Thyroid gland (tissue), 4 donors: ENCODE results near the gene AGAP9. TPM values are rescaled to one million over a fixed set of nuclear protein-coding genes. Genes with fewer than 3 reads are reported as not detected.
"Not testable (repeated sequence)": the region's sequence is repeated elsewhere in the genome, so short reads cannot be mapped to it uniquely, and the experiment has no call there.

Source experiments
- DNase-seq, 2 donors: peaks; one replicate each; pipeline ENCODE4 v3.0.0-alpha.2; 2019
- H3K27ac ChIP-seq, 3 donors: fragments of 200-600 bp; sonication (generic); 1 replicate in 2 of 3; 2 replicates in 1 of 3; pipeline ENCODE4 v1.5.1; 2016 to 2019; ENCODE audit warnings: mild to moderate bottlenecking in 1 of 3, moderate library complexity in 1 of 3
- H3K27me3 ChIP-seq: fragments of 200-600 bp; sonication (generic); one replicate; pipeline ENCODE4 v1.5.1; 2019
- H3K36me3 ChIP-seq, 2 donors: fragments of 200-600 bp; sonication (generic); one replicate each; pipeline ENCODE4 v1.5.1; 2016 to 2019
- H3K4me1 ChIP-seq, 2 donors: fragments of 200-600 bp; sonication (generic); one replicate each; pipeline ENCODE4 v1.5.1; 2017 to 2019
- H3K4me3 ChIP-seq, 3 donors: fragments of 200-600 bp; sonication (generic); replicated peaks in 1 of 3; 1 replicate in 2 of 3; 2 replicates in 1 of 3; pipeline ENCODE4 v1.5.1; 2016; ENCODE audit warnings: mild to moderate bottlenecking in 1 of 3
- H3K9me3 ChIP-seq: fragments of 200-600 bp; sonication (generic); one replicate; pipeline ENCODE4 v1.5.1; 2017
- CTCF ChIP-seq, 6 experiments: fragments of 200-600 bp in 3 of 6; fragments of 450-650 bp in 3 of 6; sonication (generic) in 3 of 6; IDR thresholded peaks; one replicate each; pipeline ENCODE4 v1.5.1; 2016 to 2019; ENCODE audit warnings: antibody characterized with exemption in 6 of 6, mild to moderate bottlenecking in 2 of 6, inconsistent platforms in 1 of 6, moderate library complexity in 1 of 6
- POLR2A ChIP-seq, 2 donors: fragments of 450-650 bp; IDR thresholded peaks; one replicate each; pipeline ENCODE4 v1.6.1; 2017; ENCODE audit warnings: antibody characterized with exemption in 2 of 2, mild to moderate bottlenecking in 2 of 2, moderate library complexity in 1 of 2
- WGBS, 2 donors: methylation state at CpG; one replicate each; pipeline ENCODE4 v1.1.5; 2017; 5-methylcytosine and 5-hydroxymethylcytosine counted together
- intact Hi-C: fragments of 100-400 bp; cut with DNase I; formaldehyde crosslinking; loops from one replicate; pipeline ENCODE4 v1.15.1; 2023
- total RNA-seq, 4 donors: library from RNA; depleted of rRNA; stranded (reverse); fragments of >200 nt; gene quantifications; one replicate each; pipeline ENCODE4 v1.2.3, GENCODE V29; 2016

The AGAP9 gene
- total RNA-seq, 4 donors from 2014 or later = 2.8 to 17.6 (median 11.9) TPM

DNA sequence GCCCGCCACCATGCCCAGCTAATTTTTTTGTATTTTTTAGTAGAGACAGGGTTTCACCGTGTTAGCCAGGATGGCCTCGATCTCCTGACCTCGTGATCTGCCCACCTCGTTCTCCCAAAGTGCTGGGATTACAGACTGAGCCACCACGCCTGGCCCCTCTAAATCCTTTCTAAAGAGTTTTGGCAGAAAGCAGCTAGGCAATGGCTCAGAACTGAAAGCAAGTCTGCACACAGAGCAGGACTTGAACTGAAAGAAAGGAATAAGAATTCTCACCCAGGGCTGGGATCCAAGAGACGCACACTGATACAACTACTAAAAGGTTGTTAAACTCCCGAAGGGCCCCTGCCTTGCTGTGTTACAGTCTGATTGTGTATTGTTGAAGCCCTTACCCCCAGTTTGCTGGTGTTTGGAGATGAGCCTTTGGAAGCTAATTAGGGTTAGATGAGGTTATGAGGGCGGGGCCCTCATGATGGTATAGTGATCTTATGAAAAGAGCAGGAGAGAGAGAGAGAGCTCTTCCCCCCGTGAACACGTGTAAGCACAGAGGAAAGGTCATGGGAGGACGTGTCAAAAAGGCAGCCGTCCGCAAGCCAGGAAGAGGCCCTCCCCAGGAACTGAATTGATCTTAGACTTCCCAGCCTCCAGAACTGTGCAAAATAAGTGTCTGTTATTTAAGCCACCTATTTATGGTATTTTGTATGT lies 58.1 kb downstream of the AGAP9 start:
- H3K9me3 ChIP-seq, H3K36me3 ChIP-seq, H3K4me3 ChIP-seq, intact Hi-C loops, DNase-seq, H3K4me1 ChIP-seq, H3K27me3 ChIP-seq, H3K27ac ChIP-seq: not testable (repeated sequence)
- WGBS, 2 donors = 77 to 94% methylated on average over 14 of the region's 14 CpGs

- WGBS, 2 donors = no CpG with 5 or more reads among the region's 9 CpGs
- DNase-seq, H3K27ac ChIP-seq, H3K4me3 ChIP-seq, intact Hi-C loops, H3K4me1 ChIP-seq, H3K27me3 ChIP-seq, H3K36me3 ChIP-seq, H3K9me3 ChIP-seq: not testable (repeated sequence)
Observed at GRCh38 chr10:47462577-47463358, 60.7 kb downstream of the AGAP9 start.

DNA sequence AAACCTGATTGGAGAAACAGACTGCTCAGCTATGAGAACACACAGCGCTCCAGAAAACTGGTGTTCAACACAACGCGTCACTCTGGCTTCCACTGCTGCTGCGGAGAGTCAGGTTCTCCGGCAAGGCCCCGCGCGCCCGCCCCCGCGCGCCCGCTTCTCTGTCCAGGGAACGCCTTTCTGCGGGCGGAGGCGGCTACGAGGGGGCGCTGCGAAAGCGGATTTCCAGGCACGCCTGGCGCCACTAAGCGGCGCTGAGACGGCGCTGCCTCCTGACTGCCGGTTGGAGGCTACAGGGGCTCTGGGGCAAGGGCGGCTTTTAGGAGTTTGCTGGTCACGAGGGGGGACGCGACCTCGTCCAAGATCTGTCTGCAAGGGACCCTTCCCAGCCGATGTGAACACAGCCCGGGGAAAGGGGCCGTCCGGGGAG lies 62.2 kb downstream of the AGAP9 start:
- peak in 1 of 6 experiments; percentile 26 for TF ChIP-seq CTCF (IDR thresholded peaks at IDR 0.05)
- 0% methylated on average over 1 to 4 of the region's 37 CpGs for WGBS, 2 donors
- H3K36me3 ChIP-seq, H3K27me3 ChIP-seq, H3K9me3 ChIP-seq, H3K4me3 ChIP-seq, H3K27ac ChIP-seq, H3K4me1 ChIP-seq, intact Hi-C loops: not testable (repeated sequence)
- DNase-seq = peak; percentile 51 to 53

DNA sequence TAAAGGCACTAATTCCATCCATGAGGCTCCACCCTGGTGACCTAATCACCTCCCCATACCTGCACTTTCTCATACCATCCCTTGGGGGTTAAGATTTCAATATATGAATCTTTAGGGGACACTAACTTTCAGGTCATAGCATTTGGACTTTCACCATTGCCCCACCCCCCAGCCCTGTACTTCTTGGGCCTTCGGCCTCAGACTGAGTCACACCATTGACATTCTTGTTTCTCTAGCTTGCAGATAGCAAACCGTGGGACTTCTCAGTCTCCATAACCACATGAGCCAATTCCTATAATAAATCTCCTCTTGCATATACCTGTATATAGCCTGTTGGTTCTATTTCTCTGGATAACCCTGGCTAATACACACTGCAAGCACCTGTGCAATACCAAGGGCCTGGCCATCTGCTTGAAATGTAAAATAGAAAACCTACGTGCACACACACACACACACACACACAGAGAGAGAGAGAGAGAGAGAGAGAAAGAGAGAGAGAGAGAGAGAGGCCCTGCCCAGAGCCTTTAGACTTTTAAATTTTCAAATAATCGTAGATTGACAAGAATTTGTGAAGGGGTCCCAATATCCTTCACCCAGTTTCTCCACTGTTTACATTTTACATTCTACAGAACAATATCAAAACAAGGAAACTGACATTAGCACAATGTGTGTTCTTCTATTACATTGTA lies 64.8 kb downstream of the AGAP9 start:
- Histone ChIP-seq H3K27me3 (no peaks in the 10 kb centered on the region), H3K36me3 (no peaks in the 10 kb centered on the region), H3K4me3 (no peak overlapping the region), H3K4me1 (no peaks in the 10 kb centered on the region), H3K27ac (no peak overlapping the region), H3K9me3 (no peaks in the 10 kb centered on the region)
- intact Hi-C loops = no loop called here
- 82 to 84% methylated on average over 4 of the region's 4 CpGs for WGBS, 2 donors
- TF ChIP-seq CTCF (IDR thresholded peaks at IDR 0.05) (no peak), POLR2A (IDR thresholded peaks at IDR 0.05) (no peak)
- no peak for DNase-seq

GRCh38 chr10:47457826-47458225 lies 65.6 kb downstream of the AGAP9 start:
- Histone ChIP-seq H3K9me3 (no peaks in the 10 kb centered on the region), H3K27me3 (no peaks in the 10 kb centered on the region), H3K36me3 (no peaks in the 10 kb centered on the region), H3K4me3 (no peak overlapping the region), H3K27ac (no peak overlapping the region), H3K4me1 (no peaks in the 10 kb centered on the region)
- DNase-seq = no peak
- TF ChIP-seq CTCF (IDR thresholded peaks at IDR 0.05) = no peak
- WGBS, 2 donors = 73 to 75% methylated on average over 1 of the region's 1 CpG
- intact Hi-C loops = no loop called here

DNA sequence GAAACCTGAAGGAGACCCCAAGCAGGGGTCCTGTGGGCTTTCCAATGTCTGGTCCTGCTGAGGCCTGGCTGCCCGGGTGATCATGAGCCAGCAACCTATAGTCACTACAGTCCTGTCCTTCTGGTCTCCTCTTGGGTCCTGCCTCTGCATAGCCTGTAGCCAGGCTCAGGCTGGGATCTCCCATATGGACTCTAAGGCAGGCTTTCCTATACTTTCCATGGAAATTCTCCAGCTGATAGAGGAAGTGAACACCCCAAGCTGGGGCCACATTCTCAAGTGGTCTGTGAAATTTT lies 66.0 kb downstream of the AGAP9 start:
- no peak overlapping the region for H3K27ac ChIP-seq
- H3K27me3 ChIP-seq = no peaks in the 10 kb centered on the region
- H3K9me3 ChIP-seq = no peaks in the 10 kb centered on the region
- no peak overlapping the region for H3K4me3 ChIP-seq
- WGBS, 2 donors = 100% methylated on average over 1 of the region's 1 CpG; no CpG with 5 or more reads in 1 of the 2 donors
- intact Hi-C loops = no loop called here
- H3K4me1 ChIP-seq = no peaks in the 10 kb centered on the region
- H3K36me3 ChIP-seq = no peaks in the 10 kb centered on the region
- no peak for DNase-seq
- TF ChIP-seq CTCF (IDR thresholded peaks at IDR 0.05) (no peak), POLR2A (IDR thresholded peaks at IDR 0.05) (no peak)
